ENCODE data around the gene BCL11B. TPM values are rescaled to one million over a fixed set of nuclear protein-coding genes. Genes with fewer than 3 reads are reported as not detected.

The BCL11B gene
- total and polyA plus RNA-seq, 10 of the 15 experiments (the other 5 are each of a cell fraction or from before 2014, with no cell fraction given) = 0.38 to 5.5 (median 1.3) TPM

GRCh38 chr14:99217066-99217955, 54.7 kb downstream of the BCL11B start:
- no peak overlapping the region for H2AFZ ChIP-seq (ENCODE audit: control insufficient read depth, low read depth, low read length)
- H3K4me2 ChIP-seq (ENCODE audit: control insufficient read depth, insufficient read depth) = no peak overlapping the region
- intact Hi-C loops (cut with micrococcal nuclease; ENCODE audit: unreplicated experiment) (no loop called here), in situ Hi-C loops (cut with MboI) (no loop called here)
- H3K36me3 ChIP-seq (ENCODE audit: control insufficient read depth in 2 of 2, insufficient read depth in 2 of 2, low read length in 1 of 2) = no peaks in the 10 kb centered on the region
- H3K9ac ChIP-seq (ENCODE audit: control insufficient read depth, insufficient read depth, low read length) = no peak overlapping the region
- ChIA-PET CTCF (no interaction called here), RAD21 (ENCODE audit: unreplicated experiment) (interaction anchor here (0.6 to 3.0 kb wide), 4 partner anchors 10 to 96 kb away, joined by 3 to 6 read pairs (median 4); no protein-coding TSS in a partner anchor), POLR2A (interaction anchor here (0.6 to 0.8 kb wide), 3 partner anchors 10 to 1035 kb away, joined by 3 to 5 read pairs (median 3); no protein-coding TSS in a partner anchor), SMC1A (ENCODE audit: uncharacterized antibody, unreplicated experiment) (no interaction called here)
- BruUV-seq (replicated peaks) = no TSS peak
- ATAC-seq (no peak), DNase-seq (ENCODE audit: low read depth, low spot score) (no peak), FAIRE-seq (no peak)
- H3K79me2 ChIP-seq (ENCODE audit: control insufficient read depth, insufficient read depth, low read length) = no peaks in the 10 kb centered on the region
- no peaks in the 10 kb centered on the region for H4K20me1 ChIP-seq (ENCODE audit: control insufficient read depth, insufficient read depth)
- no peak overlapping the region for H3K4me3 ChIP-seq
- no peaks in the 10 kb centered on the region for H3K9me3 ChIP-seq (replicated peaks; ENCODE audit: control insufficient read depth, insufficient read depth, low read length)
- H3K4me1 ChIP-seq (ENCODE audit: control insufficient read depth, insufficient read depth, low read length) = no peaks in the 10 kb centered on the region
- no peaks in the 10 kb centered on the region for H3K27me3 ChIP-seq (replicated peaks in 1 of 2; ENCODE audit: control insufficient read depth in 2 of 2, insufficient read depth in 2 of 2, low read length in 1 of 2)
- 50% methylated on average over 13 of the region's 13 CpGs for WGBS (ENCODE audit: insufficient coverage, insufficient replicate concordance, low lambda C conversion rate, missing lambda C conversion rate)
- TF ChIP-seq MLLT1 (IDR thresholded peaks at IDR 0.05) (no peak), ZSCAN29 (IDR thresholded peaks at IDR 0.05) (no peak), YY1 (IDR thresholded peaks at IDR 0.05; ENCODE audit: low read depth, low read length) (no peak), SUPT20H (IDR thresholded peaks at IDR 0.05; ENCODE audit: borderline replicate concordance, control insufficient read depth, low read depth, low read length) (no peak), SUZ12 (IDR thresholded peaks at IDR 0.05; ENCODE audit: unreplicated experiment) (no peak), MEF2B (IDR thresholded peaks at IDR 0.05; ENCODE audit: partially characterized antibody, poor library complexity, severe bottlenecking) (no peak), NRF1 (conservative IDR thresholded peaks at IDR 0.05; ENCODE audit: low read depth, low read length) (no peak), STAT1 (conservative IDR thresholded peaks at IDR 0.05) (no peak), SPI1 (IDR thresholded peaks at IDR 0.05; ENCODE audit: borderline replicate concordance, insufficient read depth, low read depth, low read length) (no peak), CEBPZ (IDR thresholded peaks at IDR 0.05; ENCODE audit: low read depth, low read length) (no peak), EED (IDR thresholded peaks at IDR 0.05; ENCODE audit: low read depth) (no peak), TCF7 (IDR thresholded peaks at IDR 0.05; ENCODE audit: borderline replicate concordance) (no peak), TCF3 (IDR thresholded peaks at IDR 0.05; ENCODE audit: borderline replicate concordance, insufficient read depth, low read depth, low read length) (no peak), LARP7 (IDR thresholded peaks at IDR 0.05) (no peak), RBBP5 (conservative IDR thresholded peaks at IDR 0.05) (no peak), STAT3 (IDR thresholded peaks at IDR 0.05; ENCODE audit: low read depth, low read length) (no peak), NFYB (IDR thresholded peaks at IDR 0.05; ENCODE audit: insufficient read depth, low read depth, low read length) (no peak), MAX (IDR thresholded peaks at IDR 0.05; ENCODE audit: low read depth, low read length) (no peak)
- H3K27ac ChIP-seq (ENCODE audit: control insufficient read depth, insufficient read depth) = no peak overlapping the region
